HG03066 (cell line): ENCODE measurements around the gene C1orf198.

Experiments used
- ATAC-seq: cut with Tn5 transposase; IDR thresholded peaks from one replicate; pipeline ENCODE4 v1.9.1; 2021; ENCODE audit warnings: low read depth; ENCODE audit not compliant: unreplicated experiment

C1orf198 gene

GRCh38 chr1:230816018-230816417, 52.3 kb downstream of the C1orf198 start:
- ATAC-seq, result no peak

GRCh38 chr1:230814949-230815692, 53.2 kb downstream of the C1orf198 start:
- no peak for ATAC-seq

GRCh38 chr1:230812568-230812967, 55.8 kb downstream of the C1orf198 start:
- ATAC-seq, result no peak

GRCh38 chr1:230809256-230809990, 58.9 kb downstream of the C1orf198 start:
- no peak for ATAC-seq

- no peak for ATAC-seq
Measured at GRCh38 chr1:230808281-230808872, 59.9 kb downstream of the C1orf198 start.

GRCh38 chr1:230807561-230808280, 60.6 kb downstream of the C1orf198 start:
- ATAC-seq, result no peak

GRCh38 chr1:230807029-230807428, 61.3 kb downstream of the C1orf198 start:
- no peak for ATAC-seq

- ATAC-seq, result no peak
Measured at GRCh38 chr1:230806552-230806951, 61.8 kb downstream of the C1orf198 start.

- ATAC-seq, result no peak
Measured at GRCh38 chr1:230804396-230804795, 63.9 kb downstream of the C1orf198 start.

GRCh38 chr1:230800891-230801840, 67.2 kb downstream of the C1orf198 start:
- no peak for ATAC-seq

GRCh38 chr1:230798491-230798890, 69.8 kb downstream of the C1orf198 start:
- no peak for ATAC-seq

GRCh38 chr1:230797942-230798365, 70.4 kb downstream of the C1orf198 start:
- no peak for ATAC-seq

- ATAC-seq, result no peak
Measured at GRCh38 chr1:230797376-230797920, 70.9 kb downstream of the C1orf198 start.

- ATAC-seq, result no peak
Measured at GRCh38 chr1:230796626-230797025, 71.7 kb downstream of the C1orf198 start.

- ATAC-seq, result no peak
Measured at GRCh38 chr1:230794871-230795605, 73.3 kb downstream of the C1orf198 start.

GRCh38 chr1:230794431-230794830, 73.9 kb downstream of the C1orf198 start:
- no peak for ATAC-seq

GRCh38 chr1:230793463-230793745, 74.9 kb downstream of the C1orf198 start:
- no peak for ATAC-seq

GRCh38 chr1:230792691-230793462, 75.4 kb downstream of the C1orf198 start:
- ATAC-seq, result no peak
